Measurements from ENCODE around the gene GASK1A. TPM values are rescaled to one million over a fixed set of nuclear protein-coding genes. Genes with fewer than 3 reads are reported as not detected.

Gene GASK1A
- total and polyA plus RNA-seq, 2 experiments from 2014 or later: 2.6 to 11.1 TPM

DNA sequence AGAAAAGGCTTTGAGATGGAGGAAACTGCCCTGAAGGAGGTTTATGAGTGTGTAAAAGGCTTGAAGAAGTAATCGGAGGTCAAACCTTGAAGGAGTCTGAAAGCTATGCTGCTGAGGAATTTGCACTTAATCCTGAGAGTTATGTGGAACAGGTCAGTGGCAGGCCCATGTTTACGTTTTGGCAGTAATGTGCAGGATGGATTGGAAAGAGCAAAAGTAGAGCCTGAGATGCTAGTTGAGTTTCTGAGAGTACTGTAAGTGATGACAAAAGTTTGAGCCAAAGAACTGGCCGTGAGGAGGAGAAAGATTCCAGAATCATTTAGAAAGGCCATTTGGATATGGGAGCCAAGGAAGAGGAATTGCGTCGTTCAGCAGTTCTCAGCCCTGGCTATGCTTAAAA is 3.2 kb upstream of the GASK1A start:
- no peak overlapping the region for H3K4me3 Mint-ChIP-seq
- Histone ChIP-seq H3K4me3 (no peak overlapping the region), H3K4me1 (ENCODE audit: insufficient read depth) (peaks cover 14% of the 10 kb centered on the region), H3K27me3 (ENCODE audit: insufficient read depth) (peaks cover 34% of the 10 kb centered on the region), H4K20me1 (replicated peaks; ENCODE audit: insufficient read depth) (no peaks in the 10 kb centered on the region), H3K79me2 (replicated peaks; ENCODE audit: insufficient read depth) (no peaks in the 10 kb centered on the region), H3K36me3 (ENCODE audit: insufficient read depth) (peaks cover 6% of the 10 kb centered on the region; the same call in 1 of the 2 replicates), H2AFZ (no peak overlapping the region), H3K4me2 (no peak overlapping the region), H3K9me2 (ENCODE audit: insufficient read depth) (0 out of 2 replicates have a peak, but pooled peaks cover 3% of the 10 kb centered on the region), H3K27ac (ENCODE audit: low read depth) (no peak overlapping the region), H3F3A (replicated peaks; ENCODE audit: low read depth) (0 out of 2 replicates have a peak, but pooled peaks cover under 1% of the 10 kb centered on the region)
- no peak overlapping the region for H3K27ac Mint-ChIP-seq
- no peak for DNase-seq (ENCODE audit: low spot score)
- no peak for ATAC-seq
- peaks cover 47% of the 10 kb centered on the region for H3K9me3 Mint-ChIP-seq
- no peak for TF ChIP-seq NANOG (IDR thresholded peaks at IDR 0.05; ENCODE audit: borderline replicate concordance)
- TF ChIP-seq POLR2AphosphoS5 (IDR thresholded peaks at IDR 0.05; ENCODE audit: low read depth): no peak
- TF ChIP-seq ZNF114 (CRISPR knock-in tag; IDR thresholded peaks at IDR 0.05): no peak
- TF ChIP-seq CREB1 (CRISPR knock-in tag; IDR thresholded peaks at IDR 0.05; ENCODE audit: low read depth): no peak
- TF ChIP-seq EZH2phosphoT487 (IDR thresholded peaks at IDR 0.05; ENCODE audit: unreplicated experiment): no peak
- TF ChIP-seq, protein P1, sequence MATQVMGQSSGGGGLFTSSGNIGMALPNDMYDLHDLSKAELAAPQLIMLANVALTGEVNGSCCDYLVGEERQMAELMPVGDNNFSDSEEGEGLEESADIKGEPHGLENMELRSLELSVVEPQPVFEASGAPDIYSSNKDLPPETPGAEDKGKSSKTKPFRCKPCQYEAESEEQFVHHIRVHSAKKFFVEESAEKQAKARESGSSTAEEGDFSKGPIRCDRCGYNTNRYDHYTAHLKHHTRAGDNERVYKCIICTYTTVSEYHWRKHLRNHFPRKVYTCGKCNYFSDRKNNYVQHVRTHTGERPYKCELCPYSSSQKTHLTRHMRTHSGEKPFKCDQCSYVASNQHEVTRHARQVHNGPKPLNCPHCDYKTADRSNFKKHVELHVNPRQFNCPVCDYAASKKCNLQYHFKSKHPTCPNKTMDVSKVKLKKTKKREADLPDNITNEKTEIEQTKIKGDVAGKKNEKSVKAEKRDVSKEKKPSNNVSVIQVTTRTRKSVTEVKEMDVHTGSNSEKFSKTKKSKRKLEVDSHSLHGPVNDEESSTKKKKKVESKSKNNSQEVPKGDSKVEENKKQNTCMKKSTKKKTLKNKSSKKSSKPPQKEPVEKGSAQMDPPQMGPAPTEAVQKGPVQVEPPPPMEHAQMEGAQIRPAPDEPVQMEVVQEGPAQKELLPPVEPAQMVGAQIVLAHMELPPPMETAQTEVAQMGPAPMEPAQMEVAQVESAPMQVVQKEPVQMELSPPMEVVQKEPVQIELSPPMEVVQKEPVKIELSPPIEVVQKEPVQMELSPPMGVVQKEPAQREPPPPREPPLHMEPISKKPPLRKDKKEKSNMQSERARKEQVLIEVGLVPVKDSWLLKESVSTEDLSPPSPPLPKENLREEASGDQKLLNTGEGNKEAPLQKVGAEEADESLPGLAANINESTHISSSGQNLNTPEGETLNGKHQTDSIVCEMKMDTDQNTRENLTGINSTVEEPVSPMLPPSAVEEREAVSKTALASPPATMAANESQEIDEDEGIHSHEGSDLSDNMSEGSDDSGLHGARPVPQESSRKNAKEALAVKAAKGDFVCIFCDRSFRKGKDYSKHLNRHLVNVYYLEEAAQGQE (IDR thresholded peaks at IDR 0.05; ENCODE audit: unreplicated experiment): no peak
- TF ChIP-seq ZNF331 (CRISPR knock-in tag; IDR thresholded peaks at IDR 0.05; ENCODE audit: low read depth): no peak
- no peak for TF ChIP-seq STAT1 (IDR thresholded peaks at IDR 0.05; ENCODE audit: unreplicated experiment)
- TF ChIP-seq JUNB (IDR thresholded peaks at IDR 0.05; ENCODE audit: unreplicated experiment): no peak
- TF ChIP-seq, protein P2, sequence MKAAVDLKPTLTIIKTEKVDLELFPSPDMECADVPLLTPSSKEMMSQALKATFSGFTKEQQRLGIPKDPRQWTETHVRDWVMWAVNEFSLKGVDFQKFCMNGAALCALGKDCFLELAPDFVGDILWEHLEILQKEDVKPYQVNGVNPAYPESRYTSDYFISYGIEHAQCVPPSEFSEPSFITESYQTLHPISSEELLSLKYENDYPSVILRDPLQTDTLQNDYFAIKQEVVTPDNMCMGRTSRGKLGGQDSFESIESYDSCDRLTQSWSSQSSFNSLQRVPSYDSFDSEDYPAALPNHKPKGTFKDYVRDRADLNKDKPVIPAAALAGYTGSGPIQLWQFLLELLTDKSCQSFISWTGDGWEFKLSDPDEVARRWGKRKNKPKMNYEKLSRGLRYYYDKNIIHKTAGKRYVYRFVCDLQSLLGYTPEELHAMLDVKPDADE (IDR thresholded peaks at IDR 0.05): no peak
- TF ChIP-seq, protein P3, sequence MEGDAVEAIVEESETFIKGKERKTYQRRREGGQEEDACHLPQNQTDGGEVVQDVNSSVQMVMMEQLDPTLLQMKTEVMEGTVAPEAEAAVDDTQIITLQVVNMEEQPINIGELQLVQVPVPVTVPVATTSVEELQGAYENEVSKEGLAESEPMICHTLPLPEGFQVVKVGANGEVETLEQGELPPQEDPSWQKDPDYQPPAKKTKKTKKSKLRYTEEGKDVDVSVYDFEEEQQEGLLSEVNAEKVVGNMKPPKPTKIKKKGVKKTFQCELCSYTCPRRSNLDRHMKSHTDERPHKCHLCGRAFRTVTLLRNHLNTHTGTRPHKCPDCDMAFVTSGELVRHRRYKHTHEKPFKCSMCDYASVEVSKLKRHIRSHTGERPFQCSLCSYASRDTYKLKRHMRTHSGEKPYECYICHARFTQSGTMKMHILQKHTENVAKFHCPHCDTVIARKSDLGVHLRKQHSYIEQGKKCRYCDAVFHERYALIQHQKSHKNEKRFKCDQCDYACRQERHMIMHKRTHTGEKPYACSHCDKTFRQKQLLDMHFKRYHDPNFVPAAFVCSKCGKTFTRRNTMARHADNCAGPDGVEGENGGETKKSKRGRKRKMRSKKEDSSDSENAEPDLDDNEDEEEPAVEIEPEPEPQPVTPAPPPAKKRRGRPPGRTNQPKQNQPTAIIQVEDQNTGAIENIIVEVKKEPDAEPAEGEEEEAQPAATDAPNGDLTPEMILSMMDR (conservative IDR thresholded peaks at IDR 0.05; ENCODE audit: low read depth in 2 of 2): no peak
- no peak for TF ChIP-seq ZNF462 (CRISPR knock-in tag; IDR thresholded peaks at IDR 0.05)
- no peak for TF ChIP-seq EZH2 (IDR thresholded peaks at IDR 0.05; ENCODE audit: low read depth, unreplicated experiment)
- H3K4me1 Mint-ChIP-seq: peaks cover 16% of the 10 kb centered on the region
- peaks cover 22% of the 10 kb centered on the region for H3K27me3 Mint-ChIP-seq (ENCODE audit: insufficient read depth, low read depth, poor library complexity)
- H3K36me3 Mint-ChIP-seq (ENCODE audit: low read depth): peaks cover 32% of the 10 kb centered on the region

Data from GM23338 (cell line).